GM12873 (cell line): ENCODE measurements around the gene DENND2C.

Experiments
- CTCF ChIP-seq: IDR thresholded peaks from 2 replicates; pipeline ENCODE4 v1.5.1; 2012; ENCODE audit warnings: low read depth, mild to moderate bottlenecking, moderate library complexity, low read length, control low read depth; ENCODE audit not compliant: insufficient read depth; ENCODE audit errors: missing control alignments

Gene DENND2C

GRCh38 chr1:114669562-114670082, at the start of gene DENND2C:
Gene DENND2C, minus strand, starts transcription at chr1:114670049. Its CDS starts 44,065 bp downstream, at chr1:114625984.
- peak; percentile 9 for TF ChIP-seq CTCF

- no peak for TF ChIP-seq CTCF
These were observed 49.6 kb upstream of the DENND2C start for GRCh38 chr1:114719424-114719787.

- TF ChIP-seq CTCF = no peak
These were observed 49.0 kb upstream of the DENND2C start for GRCh38 chr1:114718661-114719423.

- TF ChIP-seq CTCF = no peak
These were observed 46.7 kb upstream of the DENND2C start, which contains the start of gene NRAS for GRCh38 chr1:114716304-114717170. Gene NRAS, minus strand, starts transcription at chr1:114716771. Its CDS starts 611 bp downstream, at chr1:114716160.

GRCh38 chr1:114715952-114716303, 46.1 kb upstream of the DENND2C start:
- TF ChIP-seq CTCF = no peak

GRCh38 chr1:114712977-114713376, 43.1 kb upstream of the DENND2C start:
- TF ChIP-seq CTCF = no peak

- no peak for TF ChIP-seq CTCF
These were observed 40.5 kb upstream of the DENND2C start for GRCh38 chr1:114710360-114710759.
